SK-N-SH treated with all-trans-retinoic acid at 6 μM for 48 hours (cell line): ENCODE results near the gene ZNF254.

Experiments
- ATAC-seq: fragments of 200-7000 bp; cut with Tn5 transposase; 3 replicates; pipeline ENCODE4 v1.9.1; 2020; ENCODE audit warnings: mild to moderate bottlenecking, moderate library complexity
- ARNTL ChIP-seq: fragments of 450-650 bp; formaldehyde crosslinking; IDR thresholded peaks from 2 replicates; pipeline ENCODE4 v1.5.0; 2020; ENCODE audit warnings: low read depth, mild to moderate bottlenecking, moderate library complexity, borderline replicate concordance
- BACH2 ChIP-seq: fragments of 250-450 bp; sonication (Bioruptor Pico); IDR thresholded peaks from 2 replicates; pipeline ENCODE4 v1.9.0; 2021; ENCODE audit warnings: mild to moderate bottlenecking, borderline replicate concordance
- CSDC2 ChIP-seq: fragments of 250-450 bp; sonication (Bioruptor Pico); IDR thresholded peaks from 2 replicates; pipeline ENCODE4 v1.5.0; 2020; ENCODE audit warnings: mild to moderate bottlenecking, moderate library complexity
- ESRRG ChIP-seq: fragments of 250-450 bp; sonication (Bioruptor Pico); IDR thresholded peaks from 2 replicates; pipeline ENCODE4 v1.6.1; 2021; ENCODE audit warnings: mild to moderate bottlenecking
- GLIS3 ChIP-seq: fragments of 250-450 bp; sonication (Bioruptor Pico); IDR thresholded peaks from 2 replicates; pipeline ENCODE4 v1.5.0; 2020; ENCODE audit warnings: mild to moderate bottlenecking, moderate library complexity
- ISL1 ChIP-seq: fragments of 250-450 bp; sonication (Bioruptor Pico); IDR thresholded peaks from 2 replicates; pipeline ENCODE4 v2.1.2; 2022; ENCODE audit warnings: mild to moderate bottlenecking, moderate library complexity
- PPARA ChIP-seq: fragments of 250-450 bp; sonication (Bioruptor Pico); IDR thresholded peaks from 2 replicates; pipeline ENCODE4 v1.5.0; 2020; ENCODE audit warnings: mild to moderate bottlenecking, borderline replicate concordance
- RARB ChIP-seq: fragments of 250-450 bp; sonication (Bioruptor Pico); IDR thresholded peaks from 2 replicates; pipeline ENCODE4 v1.8.0; 2021; ENCODE audit warnings: mild to moderate bottlenecking, moderate library complexity
- SNAI2 ChIP-seq: fragments of 250-450 bp; sonication (Bioruptor Pico); IDR thresholded peaks from 2 replicates; pipeline ENCODE4 v1.5.0; 2020; ENCODE audit warnings: mild to moderate bottlenecking, moderate library complexity
- TCF4 ChIP-seq: fragments of 250-450 bp; sonication (Bioruptor Pico); IDR thresholded peaks from 2 replicates; pipeline ENCODE4 v1.8.0; 2021; ENCODE audit warnings: mild to moderate bottlenecking, moderate library complexity, borderline replicate concordance
- TOX ChIP-seq: fragments of 250-450 bp; sonication (Bioruptor Pico); IDR thresholded peaks from 2 replicates; pipeline ENCODE4 v1.8.0; 2021; ENCODE audit warnings: mild to moderate bottlenecking, moderate library complexity, borderline replicate concordance
- ZC3H10 ChIP-seq: fragments of 250-450 bp; sonication (Bioruptor Pico); IDR thresholded peaks from 2 replicates; pipeline ENCODE4 v1.5.1; 2021; ENCODE audit warnings: mild to moderate bottlenecking, moderate library complexity
- ZFP3 ChIP-seq: fragments of 250-450 bp; sonication (Bioruptor Pico); IDR thresholded peaks from 2 replicates; pipeline ENCODE4 v1.5.0; 2020; ENCODE audit warnings: mild to moderate bottlenecking, moderate library complexity
- ZFP30 ChIP-seq: fragments of 450-650 bp; formaldehyde crosslinking; IDR thresholded peaks from 2 replicates; pipeline ENCODE4 v1.5.0; 2022; ENCODE audit warnings: mild to moderate bottlenecking, moderate library complexity
- ZNF70 ChIP-seq: fragments of 450-650 bp; formaldehyde crosslinking; IDR thresholded peaks from 2 replicates; pipeline ENCODE4 v1.5.0; 2020; ENCODE audit warnings: mild to moderate bottlenecking, moderate library complexity
- ZNF8 ChIP-seq: fragments of 450-650 bp; formaldehyde crosslinking; IDR thresholded peaks from 2 replicates; pipeline ENCODE4 v1.5.0; 2020; ENCODE audit warnings: mild to moderate bottlenecking, moderate library complexity
- TF ChIP-seq, protein P1 (sequence below): fragments of 250-450 bp; sonication (Bioruptor Pico); IDR thresholded peaks from 2 replicates; pipeline ENCODE4 v1.5.1; 2020; ENCODE audit warnings: low read depth, mild to moderate bottlenecking, moderate library complexity
- TF ChIP-seq, protein P2 (sequence below): fragments of 250-450 bp; sonication (Bioruptor Pico); IDR thresholded peaks from 2 replicates; pipeline ENCODE4 v1.8.0; 2021; ENCODE audit warnings: low read depth, mild to moderate bottlenecking, moderate library complexity, borderline replicate concordance
- TF ChIP-seq, protein P3 (sequence below): fragments of 250-450 bp; sonication (Bioruptor Pico); IDR thresholded peaks from 2 replicates; pipeline ENCODE4 v1.5.1; 2021; ENCODE audit warnings: mild to moderate bottlenecking, moderate library complexity
- TF ChIP-seq, protein P4 (sequence below): fragments of 250-450 bp; sonication (Bioruptor Pico); IDR thresholded peaks from 2 replicates; pipeline ENCODE4 v1.5.0; 2020; ENCODE audit warnings: mild to moderate bottlenecking, moderate library complexity
- TF ChIP-seq, protein P5 (sequence below): fragments of 250-450 bp; sonication (Bioruptor Pico); IDR thresholded peaks from 2 replicates; pipeline ENCODE4 v1.8.0; 2020; ENCODE audit warnings: mild to moderate bottlenecking, moderate library complexity, borderline replicate concordance

Gene ZNF254

DNA sequence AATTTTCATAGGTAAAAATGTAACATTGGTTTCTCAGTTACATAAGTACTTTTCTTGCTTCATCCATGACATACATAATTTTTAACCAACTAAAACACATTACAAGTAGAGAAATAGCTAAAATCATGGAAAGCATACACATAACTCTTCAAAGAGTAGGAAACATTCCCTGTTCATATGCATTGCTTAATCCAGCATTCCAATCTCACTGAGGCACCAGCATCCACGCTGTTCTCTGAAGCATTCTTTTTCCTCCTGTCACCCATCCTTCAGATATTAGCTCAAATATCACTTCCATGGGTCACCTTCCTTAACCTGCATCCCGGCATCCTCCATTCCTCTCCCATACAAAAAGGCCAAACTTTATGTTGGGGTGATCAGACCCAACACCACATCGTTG, 79.1 kb downstream of the ZNF254 start:
- ATAC-seq: no peak
- TF ChIP-seq RARB (CRISPR knock-in tag) (no peak), PPARA (CRISPR knock-in tag) (no peak), SNAI2 (CRISPR knock-in tag) (no peak), ISL1 (no peak), ARNTL (no peak), ZC3H10 (CRISPR knock-in tag) (no peak), BACH2 (CRISPR knock-in tag) (no peak), TCF4 (CRISPR knock-in tag) (no peak), ZNF70 (CRISPR knock-in tag) (no peak), GLIS3 (CRISPR knock-in tag) (no peak), CSDC2 (CRISPR knock-in tag) (no peak)
- TF ChIP-seq, protein P1, sequence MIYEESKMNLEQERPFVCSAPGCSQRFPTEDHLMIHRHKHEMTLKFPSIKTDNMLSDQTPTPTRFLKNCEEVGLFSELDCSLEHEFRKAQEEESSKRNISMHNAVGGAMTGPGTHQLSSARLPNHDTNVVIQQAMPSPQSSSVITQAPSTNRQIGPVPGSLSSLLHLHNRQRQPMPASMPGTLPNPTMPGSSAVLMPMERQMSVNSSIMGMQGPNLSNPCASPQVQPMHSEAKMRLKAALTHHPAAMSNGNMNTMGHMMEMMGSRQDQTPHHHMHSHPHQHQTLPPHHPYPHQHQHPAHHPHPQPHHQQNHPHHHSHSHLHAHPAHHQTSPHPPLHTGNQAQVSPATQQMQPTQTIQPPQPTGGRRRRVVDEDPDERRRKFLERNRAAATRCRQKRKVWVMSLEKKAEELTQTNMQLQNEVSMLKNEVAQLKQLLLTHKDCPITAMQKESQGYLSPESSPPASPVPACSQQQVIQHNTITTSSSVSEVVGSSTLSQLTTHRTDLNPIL (CRISPR knock-in tag): no peak
- TF ChIP-seq, protein P2, sequence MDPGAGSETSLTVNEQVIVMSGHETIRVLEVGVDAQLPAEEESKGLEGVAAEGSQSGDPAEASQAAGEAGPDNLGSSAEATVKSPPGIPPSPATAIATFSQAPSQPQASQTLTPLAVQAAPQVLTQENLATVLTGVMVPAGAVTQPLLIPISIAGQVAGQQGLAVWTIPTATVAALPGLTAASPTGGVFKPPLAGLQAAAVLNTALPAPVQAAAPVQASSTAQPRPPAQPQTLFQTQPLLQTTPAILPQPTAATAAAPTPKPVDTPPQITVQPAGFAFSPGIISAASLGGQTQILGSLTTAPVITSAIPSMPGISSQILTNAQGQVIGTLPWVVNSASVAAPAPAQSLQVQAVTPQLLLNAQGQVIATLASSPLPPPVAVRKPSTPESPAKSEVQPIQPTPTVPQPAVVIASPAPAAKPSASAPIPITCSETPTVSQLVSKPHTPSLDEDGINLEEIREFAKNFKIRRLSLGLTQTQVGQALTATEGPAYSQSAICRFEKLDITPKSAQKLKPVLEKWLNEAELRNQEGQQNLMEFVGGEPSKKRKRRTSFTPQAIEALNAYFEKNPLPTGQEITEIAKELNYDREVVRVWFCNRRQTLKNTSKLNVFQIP (CRISPR knock-in tag): no peak
- TF ChIP-seq, protein P3, sequence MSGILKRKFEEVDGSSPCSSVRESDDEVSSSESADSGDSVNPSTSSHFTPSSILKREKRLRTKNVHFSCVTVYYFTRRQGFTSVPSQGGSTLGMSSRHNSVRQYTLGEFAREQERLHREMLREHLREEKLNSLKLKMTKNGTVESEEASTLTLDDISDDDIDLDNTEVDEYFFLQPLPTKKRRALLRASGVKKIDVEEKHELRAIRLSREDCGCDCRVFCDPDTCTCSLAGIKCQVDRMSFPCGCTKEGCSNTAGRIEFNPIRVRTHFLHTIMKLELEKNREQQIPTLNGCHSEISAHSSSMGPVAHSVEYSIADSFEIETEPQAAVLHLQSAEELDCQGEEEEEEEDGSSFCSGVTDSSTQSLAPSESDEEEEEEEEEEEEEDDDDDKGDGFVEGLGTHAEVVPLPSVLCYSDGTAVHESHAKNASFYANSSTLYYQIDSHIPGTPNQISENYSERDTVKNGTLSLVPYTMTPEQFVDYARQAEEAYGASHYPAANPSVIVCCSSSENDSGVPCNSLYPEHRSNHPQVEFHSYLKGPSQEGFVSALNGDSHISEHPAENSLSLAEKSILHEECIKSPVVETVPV (CRISPR knock-in tag): no peak
- TF ChIP-seq, protein P4, sequence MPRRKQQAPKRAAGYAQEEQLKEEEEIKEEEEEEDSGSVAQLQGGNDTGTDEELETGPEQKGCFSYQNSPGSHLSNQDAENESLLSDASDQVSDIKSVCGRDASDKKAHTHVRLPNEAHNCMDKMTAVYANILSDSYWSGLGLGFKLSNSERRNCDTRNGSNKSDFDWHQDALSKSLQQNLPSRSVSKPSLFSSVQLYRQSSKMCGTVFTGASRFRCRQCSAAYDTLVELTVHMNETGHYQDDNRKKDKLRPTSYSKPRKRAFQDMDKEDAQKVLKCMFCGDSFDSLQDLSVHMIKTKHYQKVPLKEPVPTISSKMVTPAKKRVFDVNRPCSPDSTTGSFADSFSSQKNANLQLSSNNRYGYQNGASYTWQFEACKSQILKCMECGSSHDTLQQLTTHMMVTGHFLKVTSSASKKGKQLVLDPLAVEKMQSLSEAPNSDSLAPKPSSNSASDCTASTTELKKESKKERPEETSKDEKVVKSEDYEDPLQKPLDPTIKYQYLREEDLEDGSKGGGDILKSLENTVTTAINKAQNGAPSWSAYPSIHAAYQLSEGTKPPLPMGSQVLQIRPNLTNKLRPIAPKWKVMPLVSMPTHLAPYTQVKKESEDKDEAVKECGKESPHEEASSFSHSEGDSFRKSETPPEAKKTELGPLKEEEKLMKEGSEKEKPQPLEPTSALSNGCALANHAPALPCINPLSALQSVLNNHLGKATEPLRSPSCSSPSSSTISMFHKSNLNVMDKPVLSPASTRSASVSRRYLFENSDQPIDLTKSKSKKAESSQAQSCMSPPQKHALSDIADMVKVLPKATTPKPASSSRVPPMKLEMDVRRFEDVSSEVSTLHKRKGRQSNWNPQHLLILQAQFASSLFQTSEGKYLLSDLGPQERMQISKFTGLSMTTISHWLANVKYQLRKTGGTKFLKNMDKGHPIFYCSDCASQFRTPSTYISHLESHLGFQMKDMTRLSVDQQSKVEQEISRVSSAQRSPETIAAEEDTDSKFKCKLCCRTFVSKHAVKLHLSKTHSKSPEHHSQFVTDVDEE (CRISPR knock-in tag): no peak

DNA sequence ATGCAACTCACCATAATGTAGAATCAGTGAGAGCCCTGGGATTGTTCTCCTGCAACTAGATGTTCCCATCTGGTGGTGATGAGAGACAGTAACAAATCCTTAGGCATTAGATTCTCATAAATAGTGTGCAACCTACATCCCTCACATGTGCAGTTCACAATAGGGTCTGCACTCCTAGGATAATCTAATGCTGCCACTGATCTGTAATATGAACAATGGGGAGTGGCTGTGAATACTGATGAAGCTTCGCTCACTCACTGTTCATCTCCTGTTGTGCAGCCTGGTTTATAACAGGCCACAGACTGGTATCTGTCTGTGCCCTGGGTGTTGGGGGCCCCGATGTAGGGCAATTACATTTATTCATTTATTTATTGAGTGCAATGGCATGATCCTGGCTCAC, 86.9 kb downstream of the ZNF254 start:
- no peak for ATAC-seq
- no peak for TF ChIP-seq ZFP30

DNA sequence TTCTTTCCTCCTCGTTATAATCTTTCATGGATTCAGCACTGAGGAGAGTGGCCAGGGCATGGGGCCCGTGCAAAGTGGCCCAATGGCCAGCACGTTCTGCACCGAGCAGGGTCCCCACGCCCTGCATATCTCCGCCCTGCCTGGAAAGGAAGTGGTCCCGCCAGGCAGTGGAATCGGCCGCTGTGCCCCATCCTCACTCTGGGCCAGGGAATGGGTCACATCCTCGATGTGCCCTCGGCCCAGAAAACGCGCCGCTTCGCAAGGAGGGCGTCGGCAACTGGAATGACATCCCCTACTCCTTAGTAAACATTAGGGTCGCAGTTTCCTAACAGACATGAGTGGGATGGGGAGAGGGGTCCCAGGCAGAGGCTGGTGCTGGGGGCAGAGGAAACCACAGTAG, 90.7 kb downstream of the ZNF254 start:
- TF ChIP-seq PPARA (CRISPR knock-in tag) (no peak), TOX (CRISPR knock-in tag) (no peak), GLIS3 (CRISPR knock-in tag) (no peak), ARNTL (no peak), ISL1 (no peak), BACH2 (CRISPR knock-in tag) (no peak), ESRRG (CRISPR knock-in tag) (no peak), ZNF8 (CRISPR knock-in tag) (no peak), ZFP3 (CRISPR knock-in tag) (no peak), TCF4 (CRISPR knock-in tag) (no peak), CSDC2 (CRISPR knock-in tag) (no peak)
- TF ChIP-seq, protein P4 (CRISPR knock-in tag): no peak
- TF ChIP-seq, protein P5, sequence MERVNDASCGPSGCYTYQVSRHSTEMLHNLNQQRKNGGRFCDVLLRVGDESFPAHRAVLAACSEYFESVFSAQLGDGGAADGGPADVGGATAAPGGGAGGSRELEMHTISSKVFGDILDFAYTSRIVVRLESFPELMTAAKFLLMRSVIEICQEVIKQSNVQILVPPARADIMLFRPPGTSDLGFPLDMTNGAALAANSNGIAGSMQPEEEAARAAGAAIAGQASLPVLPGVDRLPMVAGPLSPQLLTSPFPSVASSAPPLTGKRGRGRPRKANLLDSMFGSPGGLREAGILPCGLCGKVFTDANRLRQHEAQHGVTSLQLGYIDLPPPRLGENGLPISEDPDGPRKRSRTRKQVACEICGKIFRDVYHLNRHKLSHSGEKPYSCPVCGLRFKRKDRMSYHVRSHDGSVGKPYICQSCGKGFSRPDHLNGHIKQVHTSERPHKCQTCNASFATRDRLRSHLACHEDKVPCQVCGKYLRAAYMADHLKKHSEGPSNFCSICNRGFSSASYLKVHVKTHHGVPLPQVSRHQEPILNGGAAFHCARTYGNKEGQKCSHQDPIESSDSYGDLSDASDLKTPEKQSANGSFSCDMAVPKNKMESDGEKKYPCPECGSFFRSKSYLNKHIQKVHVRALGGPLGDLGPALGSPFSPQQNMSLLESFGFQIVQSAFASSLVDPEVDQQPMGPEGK: no peak
- TF ChIP-seq, protein P3 (CRISPR knock-in tag): no peak
- no peak for ATAC-seq
